Astrocyte (in vitro differentiated cells and primary cell): ENCODE results near the gene GOLGA6C. TPM values are rescaled to one million over a fixed set of nuclear protein-coding genes. Genes with fewer than 3 reads are reported as not detected.
"Not testable (repeated sequence)": the region's sequence is repeated elsewhere in the genome, so short reads cannot be mapped to it uniquely, and the experiment has no call there.

Experiments
- DNase-seq: peaks from one replicate; pipeline ENCODE4 v3.0.0-alpha.2; 2010; ENCODE audit warnings: low read depth
- FAIRE-seq: peaks from 2 replicates; lab custom pipeline; 2011; peaks lifted over from hg19 to GRCh38; lab: Jason Lieb, UNC
- H2AFZ ChIP-seq: 2 replicates; pipeline ENCODE4 v1.6.0; 2012; ENCODE audit warnings: low read depth, low read length, inconsistent platforms
- H3K27ac ChIP-seq: 2 replicates; pipeline ENCODE4 v1.5.1; 2011; ENCODE audit warnings: low read depth, low read length, inconsistent platforms
- H3K27me3 ChIP-seq: 2 replicates; pipeline ENCODE4 v1.6.0; 2011; ENCODE audit warnings: low read length, inconsistent platforms; ENCODE audit not compliant: insufficient read depth
- H3K36me3 ChIP-seq: 2 replicates; pipeline ENCODE4 v1.5.1; 2011; ENCODE audit warnings: low read length, inconsistent platforms; ENCODE audit not compliant: insufficient read depth
- H3K4me1 ChIP-seq: 2 replicates; pipeline ENCODE4 v1.5.1; 2011; ENCODE audit warnings: low read length, inconsistent platforms; ENCODE audit not compliant: insufficient read depth
- H3K4me2 ChIP-seq: 2 replicates; pipeline ENCODE4 v1.6.0; 2012; ENCODE audit warnings: low read length, inconsistent platforms
- H3K4me3 ChIP-seq: 2 replicates; pipeline ENCODE4 v1.5.1; 2011; ENCODE audit warnings: low read depth, mild to moderate bottlenecking, low read length, inconsistent platforms; ENCODE audit not compliant: insufficient read depth
- H3K79me2 ChIP-seq: 2 replicates; pipeline ENCODE4 v1.6.0; 2012; ENCODE audit warnings: mild to moderate bottlenecking, low read length, inconsistent platforms; ENCODE audit not compliant: insufficient read depth
- H3K9ac ChIP-seq: 2 replicates; pipeline ENCODE4 v1.6.0; 2012; ENCODE audit warnings: mild to moderate bottlenecking, low read length, inconsistent platforms
- H3K9me3 ChIP-seq: 2 replicates; pipeline ENCODE4 v1.5.1; 2012; ENCODE audit warnings: low read depth, mild to moderate bottlenecking, low read length, inconsistent platforms; ENCODE audit not compliant: insufficient read depth
- H4K20me1 ChIP-seq: 2 replicates; pipeline ENCODE4 v1.6.0; 2012; ENCODE audit warnings: low read length, inconsistent platforms; ENCODE audit not compliant: insufficient read depth
- H3K27ac Mint-ChIP-seq: one replicate; pipeline ENCODE4 v1.8.0; 2021; ENCODE audit warnings: mild to moderate bottlenecking, mixed read lengths; ENCODE audit not compliant: unreplicated experiment
- H3K27me3 Mint-ChIP-seq: one replicate; pipeline ENCODE4 v1.8.0; 2021; ENCODE audit warnings: low read depth, mixed read lengths; ENCODE audit not compliant: unreplicated experiment
- H3K36me3 Mint-ChIP-seq: one replicate; pipeline ENCODE4 v1.8.0; 2021; ENCODE audit warnings: low read depth, mixed read lengths; ENCODE audit not compliant: unreplicated experiment
- H3K4me1 Mint-ChIP-seq: one replicate; pipeline ENCODE4 v1.8.0; 2021; ENCODE audit warnings: low read depth, mixed read lengths; ENCODE audit not compliant: unreplicated experiment
- H3K4me3 Mint-ChIP-seq: one replicate; pipeline ENCODE4 v1.8.0; 2021; ENCODE audit warnings: mild to moderate bottlenecking, moderate library complexity, mixed read lengths; ENCODE audit not compliant: unreplicated experiment
- H3K9me3 Mint-ChIP-seq: one replicate; pipeline ENCODE4 v1.8.0; 2021; ENCODE audit warnings: mild to moderate bottlenecking, mixed read lengths; ENCODE audit not compliant: unreplicated experiment
- CTCF ChIP-seq: IDR thresholded peaks from 2 replicates; pipeline ENCODE4 v1.5.1; 2011; ENCODE audit warnings: low read depth, mild to moderate bottlenecking, inconsistent platforms, low read length, moderate library complexity; ENCODE audit not compliant: insufficient read depth
- total RNA-seq: library from RNA; stranded (reverse); gene quantifications from 2 replicates; pipeline ENCODE4 v1.2.1, GENCODE V29; 2021

The GOLGA6C gene
- total RNA-seq, 1 donor from 2014 or later, result not detected

- H3K9ac ChIP-seq, H3K27ac ChIP-seq, H3K4me3 Mint-ChIP-seq, FAIRE-seq, H3K27ac Mint-ChIP-seq, H3K4me1 Mint-ChIP-seq, H3K27me3 ChIP-seq, H3K4me3 ChIP-seq, H3K79me2 ChIP-seq, H3K9me3 ChIP-seq, H3K36me3 Mint-ChIP-seq, DNase-seq, H3K4me1 ChIP-seq, H3K27me3 Mint-ChIP-seq, H3K36me3 ChIP-seq, H3K9me3 Mint-ChIP-seq, H2AFZ ChIP-seq, H4K20me1 ChIP-seq, H3K4me2 ChIP-seq: not testable (repeated sequence)
Observed at GRCh38 chr15:75293660-75294059, 35.5 kb downstream of the GOLGA6C start.

- not testable (repeated sequence) for H4K20me1 ChIP-seq, H3K4me3 Mint-ChIP-seq, H3K4me3 ChIP-seq, H3K9me3 ChIP-seq, H3K27me3 ChIP-seq, H3K4me2 ChIP-seq, H2AFZ ChIP-seq, FAIRE-seq, H3K36me3 Mint-ChIP-seq, H3K27ac ChIP-seq, DNase-seq, H3K79me2 ChIP-seq, H3K36me3 ChIP-seq, H3K9me3 Mint-ChIP-seq, H3K4me1 ChIP-seq, H3K27ac Mint-ChIP-seq, H3K9ac ChIP-seq, H3K4me1 Mint-ChIP-seq, H3K27me3 Mint-ChIP-seq
Observed at GRCh38 chr15:75298541-75299310, 40.6 kb downstream of the GOLGA6C start.

- H3K4me3 ChIP-seq, FAIRE-seq, H3K79me2 ChIP-seq: not testable (repeated sequence)
Observed at GRCh38 chr15:75299311-75299688, 41.2 kb downstream of the GOLGA6C start.

GRCh38 chr15:75300026-75300425 is 41.9 kb downstream of the GOLGA6C start:
- not testable (repeated sequence) for H3K4me3 Mint-ChIP-seq, H3K36me3 Mint-ChIP-seq, H3K27me3 ChIP-seq, H3K9me3 ChIP-seq, H3K9me3 Mint-ChIP-seq, H4K20me1 ChIP-seq, H3K27ac Mint-ChIP-seq, DNase-seq, H2AFZ ChIP-seq, H3K9ac ChIP-seq, H3K4me1 ChIP-seq, H3K36me3 ChIP-seq, H3K79me2 ChIP-seq, H3K4me2 ChIP-seq, H3K4me1 Mint-ChIP-seq, H3K27me3 Mint-ChIP-seq, H3K4me3 ChIP-seq, FAIRE-seq, H3K27ac ChIP-seq

More at GRCh38 chr15:75299311-75299688, 41.2 kb downstream of the GOLGA6C start:
- not testable (repeated sequence) for H4K20me1 ChIP-seq, H3K9me3 ChIP-seq, H3K27me3 Mint-ChIP-seq, H3K27me3 ChIP-seq, H2AFZ ChIP-seq, H3K4me2 ChIP-seq, DNase-seq, H3K27ac ChIP-seq, H3K36me3 Mint-ChIP-seq, H3K9ac ChIP-seq, H3K9me3 Mint-ChIP-seq, H3K4me1 ChIP-seq, H3K4me1 Mint-ChIP-seq, H3K4me3 Mint-ChIP-seq, H3K27ac Mint-ChIP-seq, H3K36me3 ChIP-seq
- peak; percentile 15 for TF ChIP-seq CTCF
